Measurements from ENCODE around the gene EXOC6B.

DNA sequence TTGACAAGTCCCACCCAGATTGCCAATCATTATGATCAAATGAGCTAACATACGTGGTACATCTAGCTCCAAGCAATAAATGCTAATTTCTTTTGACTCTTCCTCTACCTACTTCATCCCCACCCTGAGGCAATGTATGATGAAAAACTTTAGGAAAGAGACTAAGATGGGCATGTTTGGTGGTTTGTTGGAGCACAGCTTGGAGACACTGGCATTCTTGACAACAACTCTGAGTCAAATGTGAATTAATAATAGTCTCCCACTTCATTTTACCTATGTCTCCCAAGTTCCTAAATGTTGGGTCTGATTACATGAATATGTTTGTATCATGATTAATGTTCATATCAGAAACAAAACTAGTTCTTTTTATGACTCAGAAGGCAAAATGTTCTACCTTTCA, 36.6 kb downstream of the EXOC6B start:
- TF ChIP-seq CREM (CRISPR knock-in tag; IDR thresholded peaks at IDR 0.05) (no peak), MXD4 (CRISPR knock-in tag; IDR thresholded peaks at IDR 0.05; ENCODE audit: borderline replicate concordance) (no peak), ETV6 (CRISPR knock-in tag; IDR thresholded peaks at IDR 0.05) (no peak), CREB1 (CRISPR knock-in tag; IDR thresholded peaks at IDR 0.05) (no peak), ZNF121 (CRISPR knock-in tag; IDR thresholded peaks at IDR 0.05) (no peak)
- TF ChIP-seq, protein P1, sequence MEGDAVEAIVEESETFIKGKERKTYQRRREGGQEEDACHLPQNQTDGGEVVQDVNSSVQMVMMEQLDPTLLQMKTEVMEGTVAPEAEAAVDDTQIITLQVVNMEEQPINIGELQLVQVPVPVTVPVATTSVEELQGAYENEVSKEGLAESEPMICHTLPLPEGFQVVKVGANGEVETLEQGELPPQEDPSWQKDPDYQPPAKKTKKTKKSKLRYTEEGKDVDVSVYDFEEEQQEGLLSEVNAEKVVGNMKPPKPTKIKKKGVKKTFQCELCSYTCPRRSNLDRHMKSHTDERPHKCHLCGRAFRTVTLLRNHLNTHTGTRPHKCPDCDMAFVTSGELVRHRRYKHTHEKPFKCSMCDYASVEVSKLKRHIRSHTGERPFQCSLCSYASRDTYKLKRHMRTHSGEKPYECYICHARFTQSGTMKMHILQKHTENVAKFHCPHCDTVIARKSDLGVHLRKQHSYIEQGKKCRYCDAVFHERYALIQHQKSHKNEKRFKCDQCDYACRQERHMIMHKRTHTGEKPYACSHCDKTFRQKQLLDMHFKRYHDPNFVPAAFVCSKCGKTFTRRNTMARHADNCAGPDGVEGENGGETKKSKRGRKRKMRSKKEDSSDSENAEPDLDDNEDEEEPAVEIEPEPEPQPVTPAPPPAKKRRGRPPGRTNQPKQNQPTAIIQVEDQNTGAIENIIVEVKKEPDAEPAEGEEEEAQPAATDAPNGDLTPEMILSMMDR (IDR thresholded peaks at IDR 0.05), result no peak
- TF ChIP-seq, protein P2, sequence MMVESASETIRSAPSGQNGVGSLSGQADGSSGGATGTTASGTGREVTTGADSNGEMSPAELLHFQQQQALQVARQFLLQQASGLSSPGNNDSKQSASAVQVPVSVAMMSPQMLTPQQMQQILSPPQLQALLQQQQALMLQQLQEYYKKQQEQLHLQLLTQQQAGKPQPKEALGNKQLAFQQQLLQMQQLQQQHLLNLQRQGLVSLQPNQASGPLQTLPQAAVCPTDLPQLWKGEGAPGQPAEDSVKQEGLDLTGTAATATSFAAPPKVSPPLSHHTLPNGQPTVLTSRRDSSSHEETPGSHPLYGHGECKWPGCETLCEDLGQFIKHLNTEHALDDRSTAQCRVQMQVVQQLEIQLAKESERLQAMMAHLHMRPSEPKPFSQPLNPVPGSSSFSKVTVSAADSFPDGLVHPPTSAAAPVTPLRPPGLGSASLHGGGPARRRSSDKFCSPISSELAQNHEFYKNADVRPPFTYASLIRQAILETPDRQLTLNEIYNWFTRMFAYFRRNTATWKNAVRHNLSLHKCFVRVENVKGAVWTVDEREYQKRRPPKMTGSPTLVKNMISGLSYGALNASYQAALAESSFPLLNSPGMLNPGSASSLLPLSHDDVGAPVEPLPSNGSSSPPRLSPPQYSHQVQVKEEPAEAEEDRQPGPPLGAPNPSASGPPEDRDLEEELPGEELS (CRISPR knock-in tag; IDR thresholded peaks at IDR 0.05), result no peak
- TF ChIP-seq, protein P3, sequence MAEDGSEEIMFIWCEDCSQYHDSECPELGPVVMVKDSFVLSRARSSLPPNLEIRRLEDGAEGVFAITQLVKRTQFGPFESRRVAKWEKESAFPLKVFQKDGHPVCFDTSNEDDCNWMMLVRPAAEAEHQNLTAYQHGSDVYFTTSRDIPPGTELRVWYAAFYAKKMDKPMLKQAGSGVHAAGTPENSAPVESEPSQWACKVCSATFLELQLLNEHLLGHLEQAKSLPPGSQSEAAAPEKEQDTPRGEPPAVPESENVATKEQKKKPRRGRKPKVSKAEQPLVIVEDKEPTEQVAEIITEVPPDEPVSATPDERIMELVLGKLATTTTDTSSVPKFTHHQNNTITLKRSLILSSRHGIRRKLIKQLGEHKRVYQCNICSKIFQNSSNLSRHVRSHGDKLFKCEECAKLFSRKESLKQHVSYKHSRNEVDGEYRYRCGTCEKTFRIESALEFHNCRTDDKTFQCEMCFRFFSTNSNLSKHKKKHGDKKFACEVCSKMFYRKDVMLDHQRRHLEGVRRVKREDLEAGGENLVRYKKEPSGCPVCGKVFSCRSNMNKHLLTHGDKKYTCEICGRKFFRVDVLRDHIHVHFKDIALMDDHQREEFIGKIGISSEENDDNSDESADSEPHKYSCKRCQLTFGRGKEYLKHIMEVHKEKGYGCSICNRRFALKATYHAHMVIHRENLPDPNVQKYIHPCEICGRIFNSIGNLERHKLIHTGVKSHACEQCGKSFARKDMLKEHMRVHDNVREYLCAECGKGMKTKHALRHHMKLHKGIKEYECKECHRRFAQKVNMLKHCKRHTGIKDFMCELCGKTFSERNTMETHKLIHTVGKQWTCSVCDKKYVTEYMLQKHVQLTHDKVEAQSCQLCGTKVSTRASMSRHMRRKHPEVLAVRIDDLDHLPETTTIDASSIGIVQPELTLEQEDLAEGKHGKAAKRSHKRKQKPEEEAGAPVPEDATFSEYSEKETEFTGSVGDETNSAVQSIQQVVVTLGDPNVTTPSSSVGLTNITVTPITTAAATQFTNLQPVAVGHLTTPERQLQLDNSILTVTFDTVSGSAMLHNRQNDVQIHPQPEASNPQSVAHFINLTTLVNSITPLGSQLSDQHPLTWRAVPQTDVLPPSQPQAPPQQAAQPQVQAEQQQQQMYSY (CRISPR knock-in tag; IDR thresholded peaks at IDR 0.05), result no peak
- TF ChIP-seq, protein P4, sequence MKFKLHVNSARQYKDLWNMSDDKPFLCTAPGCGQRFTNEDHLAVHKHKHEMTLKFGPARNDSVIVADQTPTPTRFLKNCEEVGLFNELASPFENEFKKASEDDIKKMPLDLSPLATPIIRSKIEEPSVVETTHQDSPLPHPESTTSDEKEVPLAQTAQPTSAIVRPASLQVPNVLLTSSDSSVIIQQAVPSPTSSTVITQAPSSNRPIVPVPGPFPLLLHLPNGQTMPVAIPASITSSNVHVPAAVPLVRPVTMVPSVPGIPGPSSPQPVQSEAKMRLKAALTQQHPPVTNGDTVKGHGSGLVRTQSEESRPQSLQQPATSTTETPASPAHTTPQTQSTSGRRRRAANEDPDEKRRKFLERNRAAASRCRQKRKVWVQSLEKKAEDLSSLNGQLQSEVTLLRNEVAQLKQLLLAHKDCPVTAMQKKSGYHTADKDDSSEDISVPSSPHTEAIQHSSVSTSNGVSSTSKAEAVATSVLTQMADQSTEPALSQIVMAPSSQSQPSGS (CRISPR knock-in tag; IDR thresholded peaks at IDR 0.05; ENCODE audit: borderline replicate concordance, low read depth), result no peak
